Right ventricle myocardium superior (tissue), 1 donor: ENCODE results near the gene LRIT2. TPM values are rescaled to one million over a fixed set of nuclear protein-coding genes. Genes with fewer than 3 reads are reported as not detected.

Experiments
- ATAC-seq: fragments of 200-7000 bp; cut with Tn5 transposase; one replicate; pipeline ENCODE4 v1.9.1; 2020; ENCODE audit warnings: mild to moderate bottlenecking; ENCODE audit not compliant: poor library complexity
- DNase-seq: peaks from one replicate; pipeline ENCODE4 v3.0.0-alpha.2; 2020
- intact Hi-C: fragments of 100-400 bp; cut with DNase I; formaldehyde crosslinking; loops from one replicate; pipeline ENCODE4 v1.11.2; 2022
- long read RNA-seq: library from polyadenylated mRNA; unstranded; transcript quantifications from one replicate; pipeline ENCODE4 v2.0.0, GENCODE V29; 2021
- total RNA-seq: library from RNA; stranded (reverse); fragmentation: NEBNext Ultra II Directional; extraction: Animal tissue kit (Norgen Biotek cat#: 25700); gene quantifications from one replicate; pipeline ENCODE4 v1.2.1, GENCODE V29; 2021
- donor health status: DM: no; HTN: yes; CAD: no; lungs with severe emphysema.

The LRIT2 gene, protein sequence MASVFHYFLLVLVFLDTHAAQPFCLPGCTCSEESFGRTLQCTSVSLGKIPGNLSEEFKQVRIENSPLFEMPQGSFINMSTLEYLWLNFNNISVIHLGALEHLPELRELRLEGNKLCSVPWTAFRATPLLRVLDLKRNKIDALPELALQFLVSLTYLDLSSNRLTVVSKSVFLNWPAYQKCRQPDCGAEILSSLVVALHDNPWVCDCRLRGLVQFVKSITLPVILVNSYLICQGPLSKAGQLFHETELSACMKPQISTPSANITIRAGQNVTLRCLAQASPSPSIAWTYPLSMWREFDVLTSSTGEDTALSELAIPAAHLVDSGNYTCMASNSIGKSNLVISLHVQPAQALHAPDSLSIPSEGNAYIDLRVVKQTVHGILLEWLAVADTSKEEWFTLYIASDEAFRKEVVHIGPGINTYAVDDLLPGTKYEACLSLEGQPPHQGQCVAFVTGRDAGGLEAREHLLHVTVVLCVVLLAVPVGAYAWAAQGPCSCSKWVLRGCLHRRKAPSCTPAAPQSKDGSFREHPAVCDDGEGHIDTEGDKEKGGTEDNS
- not detected for total RNA-seq
- long read RNA-seq: 0 reads

DNA sequence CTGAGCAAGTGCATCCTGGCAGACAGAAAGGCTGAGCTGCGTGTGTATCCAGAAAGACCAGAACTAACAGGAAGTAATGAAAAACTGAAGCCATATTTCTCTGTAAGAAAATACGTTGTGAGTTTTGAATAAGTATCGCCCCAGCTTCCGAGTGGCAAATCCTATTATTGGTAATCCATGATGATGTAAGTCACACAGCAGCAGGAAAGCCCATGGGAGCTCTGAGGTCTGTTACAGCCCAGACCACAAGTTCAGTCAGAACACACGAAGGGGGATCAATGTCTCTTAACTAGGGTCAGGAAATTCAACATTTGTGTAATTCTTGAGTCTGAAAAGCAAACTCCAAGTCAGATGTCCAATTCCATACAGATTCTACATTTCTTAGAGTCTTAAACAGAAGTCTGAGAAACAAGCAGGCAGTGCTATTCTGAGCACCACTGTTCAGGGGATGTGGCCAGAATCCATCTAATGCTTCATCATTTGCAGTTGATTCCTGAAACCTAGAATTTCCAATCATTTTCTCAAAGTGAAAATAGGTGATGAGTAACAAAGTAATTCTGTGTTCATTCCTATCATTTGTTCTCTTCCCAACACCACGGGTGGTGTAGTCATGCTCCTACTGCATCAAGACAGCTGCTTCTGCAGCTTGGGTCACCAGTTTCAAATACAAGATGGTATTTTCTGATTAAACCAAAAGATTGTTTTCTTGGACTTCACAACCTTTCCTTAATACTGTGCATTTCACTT, at the start of gene LRIT2:
LRIT2 (minus strand) TSS at position 118 of the 747 bp plus-strand sequence; CDS start at position 94, 24 bp downstream.
- intact Hi-C loops: no loop called here
- DNase-seq (no peak), ATAC-seq (no peak)

DNA sequence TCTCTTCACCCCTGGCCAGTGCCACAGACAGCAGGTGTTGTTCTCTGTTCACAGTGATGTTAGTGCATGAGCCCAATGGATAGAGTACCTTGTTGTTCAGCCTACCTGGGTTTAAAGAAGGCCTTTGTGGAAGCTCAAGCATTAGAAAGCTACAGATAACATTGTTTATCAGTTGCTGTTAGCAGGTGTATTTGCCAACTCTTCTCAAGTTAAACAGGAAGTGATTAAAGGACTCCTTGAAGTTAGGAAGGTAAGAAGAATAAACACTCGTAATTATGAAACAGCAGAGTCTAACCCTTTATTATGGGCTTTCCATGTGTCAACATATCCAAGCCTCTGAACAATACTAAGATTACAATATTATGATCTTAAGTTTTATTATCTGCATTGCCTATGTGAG, 45.4 kb upstream of the LRIT2 start:
- no peak for ATAC-seq

DNA sequence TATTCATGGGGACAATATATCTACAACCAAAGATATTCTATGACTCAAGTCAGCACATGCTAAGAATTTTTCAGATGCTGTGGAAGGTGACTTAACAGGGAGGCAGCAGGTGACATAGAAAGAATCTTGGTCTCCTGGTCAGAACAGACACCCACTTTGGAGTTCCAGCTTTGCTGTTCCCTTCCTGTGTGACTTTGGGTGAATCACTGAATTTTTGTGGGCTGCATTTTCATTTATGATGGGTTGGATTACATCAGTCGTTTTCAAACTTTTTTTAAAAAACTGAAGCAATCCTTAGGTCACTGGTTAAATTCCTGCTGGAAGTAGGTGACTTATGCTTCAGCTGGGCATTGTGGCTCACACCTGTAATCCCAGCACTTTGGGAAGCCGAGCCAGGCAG, 44.4 kb upstream of the LRIT2 start:
- intact Hi-C loops: loop anchor here (10.0 kb wide), 1 partner anchor 105 kb away; no protein-coding TSS in a partner anchor
- ATAC-seq (no peak), DNase-seq (no peak)

More for the DNA sequence above, 45.4 kb upstream of the LRIT2 start:
- no peak for DNase-seq
- intact Hi-C loops: no loop called here

DNA sequence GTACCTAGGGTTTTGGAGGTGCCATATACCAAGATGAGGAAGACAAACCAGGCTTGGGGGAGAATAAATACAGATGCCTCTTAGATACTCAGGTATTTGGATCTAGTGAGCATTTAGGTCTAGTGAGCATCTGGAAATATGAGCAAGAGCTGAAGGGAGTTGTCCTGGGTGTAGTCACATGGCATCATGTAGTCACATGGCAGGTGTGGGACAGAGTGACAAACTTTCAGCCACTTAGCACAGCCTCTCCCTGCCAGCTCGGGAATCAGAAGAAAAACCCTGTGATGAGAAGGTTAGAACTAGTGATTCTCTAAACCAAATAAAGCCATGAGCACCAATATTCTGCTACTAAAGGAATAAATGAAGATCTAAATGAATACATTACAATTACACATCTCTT, 43.8 kb upstream of the LRIT2 start:
- ATAC-seq: no peak
- intact Hi-C loops: loop anchor here (10.0 kb wide), 1 partner anchor 106 kb away; no protein-coding TSS in a partner anchor
- DNase-seq: no peak

DNA sequence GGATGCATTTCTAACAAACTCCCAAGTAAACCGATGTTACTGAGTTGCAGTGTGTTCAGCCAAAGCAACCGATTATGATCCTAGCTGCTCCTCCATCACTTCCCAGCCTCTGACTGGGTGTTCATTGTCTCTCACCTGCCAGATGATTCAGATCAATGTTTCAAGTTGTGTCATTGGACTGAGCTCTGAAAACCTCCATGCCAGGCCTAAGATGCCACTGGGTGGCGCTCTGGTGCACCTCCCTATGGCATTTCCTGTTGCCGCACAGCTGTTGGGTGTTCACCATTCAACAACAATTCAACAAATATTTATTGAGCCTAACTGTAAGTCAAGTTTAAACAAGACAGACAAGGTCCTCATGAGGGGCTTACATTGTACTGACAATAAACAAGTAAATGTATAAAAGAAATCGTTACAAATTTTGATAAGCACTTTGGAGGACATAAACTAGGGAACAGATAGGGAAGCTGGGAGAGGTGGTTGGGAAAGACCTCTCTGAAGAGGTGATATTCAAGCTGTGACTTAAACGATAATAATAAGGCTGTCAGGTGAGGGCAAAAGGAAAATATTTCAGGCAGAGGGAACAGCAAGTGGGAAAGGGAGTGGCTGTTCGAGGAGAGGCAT, 42.3 kb upstream of the LRIT2 start:
- intact Hi-C loops: loop anchor here (10.0 kb wide), 1 partner anchor 107 kb away; no protein-coding TSS in a partner anchor
- DNase-seq (peak; percentile 53), ATAC-seq (no peak)

DNA sequence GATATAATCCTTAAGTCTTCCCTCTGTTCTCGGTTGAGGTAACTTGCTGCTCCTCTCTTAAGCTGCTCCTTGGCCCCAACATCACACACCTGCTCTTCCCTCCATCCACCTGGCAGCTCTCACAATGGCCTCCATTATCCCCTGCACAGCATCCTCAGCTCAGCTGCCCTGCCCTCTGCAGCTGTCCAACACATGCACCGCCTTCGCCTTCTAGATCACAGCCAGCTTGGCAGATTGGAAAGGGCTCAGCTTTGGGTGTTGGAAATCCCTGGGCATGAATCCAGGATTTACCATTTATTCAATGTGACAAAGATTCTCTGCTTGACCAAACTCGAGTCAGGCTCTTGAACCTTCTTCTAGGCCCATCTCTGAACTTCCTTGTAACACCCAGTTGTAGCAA, 40.1 kb upstream of the LRIT2 start:
- ATAC-seq: no peak
- no peak for DNase-seq
- intact Hi-C loops: loop anchor here (10.0 kb wide), 1 partner anchor 109 kb away; no protein-coding TSS in a partner anchor

DNA sequence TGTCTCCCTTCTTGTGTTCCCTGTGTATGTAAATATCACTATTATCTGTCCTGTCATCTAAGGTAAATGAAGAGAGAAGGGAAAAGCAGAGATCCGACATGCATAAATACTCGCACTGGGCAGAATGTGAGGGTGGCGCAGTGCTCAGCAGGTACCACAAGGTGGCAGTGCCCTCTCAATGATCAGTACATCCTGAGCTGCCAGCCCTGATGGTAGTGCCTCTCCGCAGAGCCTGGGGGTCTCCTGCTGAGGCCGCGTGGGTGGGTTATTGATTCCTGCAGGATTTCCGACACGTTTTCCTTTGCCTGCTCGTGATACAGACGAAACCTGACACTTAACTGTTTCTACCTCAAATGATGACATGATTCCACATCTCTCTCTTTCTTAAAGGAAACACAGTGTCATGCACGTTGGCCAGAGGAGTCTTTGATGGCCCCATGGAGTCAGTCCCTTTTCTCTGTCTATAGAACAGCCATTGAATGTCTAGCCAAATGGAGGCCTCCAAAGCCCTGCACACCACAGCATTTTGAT, 39.3 kb upstream of the LRIT2 start:
- peak; percentile 96 for ATAC-seq
- peak; percentile 81 for DNase-seq
- intact Hi-C loops: loop anchor here (5.0 to 10.0 kb wide), 2 partner anchors 110 to 273 kb away; no protein-coding TSS in a partner anchor

DNA sequence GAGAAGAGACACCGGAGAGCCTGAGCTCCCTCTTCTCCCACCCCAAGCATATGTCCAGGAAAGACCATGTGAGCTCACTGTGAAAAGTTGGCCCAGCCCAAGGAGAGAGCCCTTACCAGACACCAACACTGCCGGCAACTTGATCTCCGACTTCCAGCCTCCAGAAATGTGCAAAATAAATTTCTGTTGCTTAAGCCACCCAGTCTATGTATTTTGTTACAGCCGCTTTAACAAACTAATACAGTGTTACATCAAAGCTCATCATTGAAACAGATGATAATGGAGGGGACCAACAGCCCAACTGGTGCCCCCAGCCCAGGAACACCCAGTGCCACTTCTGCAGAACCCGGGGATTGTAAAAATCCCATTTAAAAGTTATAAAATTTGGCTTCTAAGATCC, 38.4 kb upstream of the LRIT2 start:
- intact Hi-C loops: loop anchor here (5.0 to 10.0 kb wide), 2 partner anchors 111 to 274 kb away; no protein-coding TSS in a partner anchor
- DNase-seq: no peak
- no peak for ATAC-seq

DNA sequence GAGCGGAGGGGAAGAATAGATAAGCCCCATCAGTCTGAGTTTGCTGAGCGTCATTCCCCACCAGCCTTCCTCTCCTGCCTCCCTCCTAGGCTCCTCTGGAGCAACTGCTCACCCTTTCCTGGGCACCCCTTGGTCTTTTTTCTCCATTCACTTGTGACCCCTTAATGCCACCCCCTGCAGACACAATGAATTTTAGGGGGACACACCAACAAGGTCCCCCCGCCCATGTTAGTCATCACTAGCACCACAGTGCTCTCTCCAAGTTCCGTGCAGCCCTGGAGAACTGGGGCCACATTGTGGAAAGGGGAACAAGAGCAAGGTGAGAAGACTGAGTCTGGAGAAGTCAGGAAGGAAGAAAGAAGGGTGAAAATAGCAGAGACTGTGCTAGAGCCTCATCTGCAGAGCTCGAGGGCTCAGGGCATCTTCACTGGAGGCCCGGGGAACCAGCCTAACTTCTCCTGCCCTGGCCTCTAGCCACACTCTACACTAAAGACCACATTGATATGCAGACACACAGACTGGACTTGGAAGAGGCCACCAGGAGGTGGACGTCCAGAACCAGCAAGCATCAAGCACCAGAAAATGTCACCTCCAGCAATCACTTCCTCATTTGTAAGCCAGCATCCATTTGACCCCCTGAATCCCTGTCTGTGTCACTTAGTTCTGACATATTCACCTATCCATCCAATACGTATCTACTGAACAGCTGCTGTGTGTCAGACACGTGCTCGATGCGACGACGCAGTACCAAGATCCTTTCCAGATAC, 37.0 kb upstream of the LRIT2 start:
- DNase-seq: no peak
- no peak for ATAC-seq
- intact Hi-C loops: loop anchor here (5.0 to 10.0 kb wide), 2 partner anchors 112 to 275 kb away; no protein-coding TSS in a partner anchor

DNA sequence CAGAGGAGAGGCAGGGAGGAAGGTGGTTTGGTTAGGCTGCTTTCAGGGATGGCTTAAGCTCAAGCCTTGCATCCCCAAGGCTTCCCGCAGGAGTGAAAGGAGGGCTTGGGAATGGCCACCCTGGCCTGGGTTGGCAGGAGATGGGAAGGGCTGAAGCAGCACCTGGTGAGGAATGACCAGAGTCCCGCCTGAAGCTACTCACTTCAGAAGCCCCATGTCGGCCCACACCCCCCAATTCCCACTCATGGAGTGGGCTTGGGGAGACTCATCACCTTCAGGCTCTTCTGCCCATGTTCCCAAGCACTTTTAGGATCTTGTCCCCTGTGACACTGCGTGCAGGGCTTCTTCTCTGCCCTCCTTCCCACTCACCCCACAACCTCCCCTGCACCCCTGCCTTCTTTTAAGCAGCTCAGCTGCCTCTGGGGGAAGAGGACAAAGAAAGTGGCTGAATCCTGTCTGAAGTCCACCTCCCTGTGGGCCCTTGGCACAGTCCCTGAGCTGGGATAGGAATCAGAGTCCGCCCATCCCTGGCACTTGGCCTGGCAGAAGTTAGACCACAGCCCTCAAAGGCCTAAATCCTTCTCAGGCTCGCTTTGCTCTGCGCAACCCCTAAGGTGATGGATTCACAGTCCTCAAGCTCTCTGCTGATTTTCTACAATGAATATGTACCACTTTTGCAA, 36.0 kb upstream of the LRIT2 start:
- DNase-seq (no peak), ATAC-seq (no peak)
- intact Hi-C loops: loop anchor here (5.0 to 10.0 kb wide), 2 partner anchors 113 to 276 kb away; no protein-coding TSS in a partner anchor

DNA sequence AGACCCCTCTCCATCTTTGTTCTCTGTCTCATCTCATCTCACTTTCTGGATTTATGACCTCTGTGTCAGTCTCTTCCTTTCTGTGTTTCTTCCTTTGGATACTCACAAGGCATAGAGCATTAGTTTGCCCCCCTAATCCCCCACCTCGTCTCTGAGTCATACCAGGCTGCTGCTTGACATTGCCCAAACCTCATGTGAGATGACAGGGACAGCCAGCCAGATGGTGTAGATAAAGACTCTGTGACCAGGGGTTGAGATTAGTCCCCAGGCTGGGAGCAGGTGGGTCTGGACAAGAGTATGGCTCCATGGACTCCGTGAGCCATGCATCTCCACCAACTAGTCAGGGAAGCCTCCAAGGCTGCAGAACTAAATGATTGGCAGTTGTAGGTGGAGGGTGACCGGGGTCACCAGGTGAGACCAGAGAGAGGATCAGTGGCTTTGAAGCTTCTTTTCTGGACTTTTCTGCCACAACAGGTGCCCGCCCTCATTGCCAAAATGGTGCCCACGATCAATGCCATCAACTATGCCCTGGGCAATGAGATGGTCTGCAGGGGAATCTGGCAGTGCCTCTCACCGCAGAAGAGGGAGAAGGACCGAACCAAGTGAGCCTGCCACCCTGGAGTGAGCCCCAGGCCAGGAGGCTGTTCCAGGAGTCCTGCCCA, 32.8 kb upstream of the LRIT2 start:
- DNase-seq (no peak), ATAC-seq (no peak)
- intact Hi-C loops: no loop called here

DNA sequence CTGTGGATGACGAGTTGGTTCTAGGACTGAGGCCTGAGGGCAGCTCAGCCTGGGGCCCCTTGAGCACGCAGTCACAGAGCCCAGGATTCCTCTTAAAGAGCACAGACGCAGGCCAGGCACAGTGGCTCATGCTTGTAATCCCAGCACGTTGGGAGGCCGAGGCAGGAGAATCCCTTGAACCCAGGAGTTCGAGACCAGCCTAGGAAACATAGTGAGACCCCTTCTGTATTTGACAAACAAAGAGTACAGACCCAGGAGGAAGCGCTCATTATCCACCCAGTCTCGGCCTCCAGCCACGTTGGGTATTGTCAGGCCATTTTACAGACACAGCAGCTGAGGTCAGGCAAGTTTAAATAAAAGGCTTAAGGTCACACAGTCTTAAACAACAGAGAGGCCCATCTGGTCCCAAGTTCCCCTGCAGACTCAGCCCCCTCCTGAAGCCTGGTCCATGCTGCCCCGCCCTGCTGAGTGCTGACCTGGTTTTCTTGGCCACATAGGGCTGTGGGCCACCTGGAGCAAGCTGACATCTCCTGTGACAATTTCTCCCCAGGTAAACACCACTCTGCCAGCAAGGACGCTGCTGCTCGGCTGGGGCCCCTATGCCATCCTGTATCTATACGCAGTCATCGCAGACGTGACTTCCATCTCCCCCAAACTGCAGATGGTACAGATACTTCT, 32.1 kb upstream of the LRIT2 start:
- peak; percentile 12 for ATAC-seq
- intact Hi-C loops: no loop called here
- DNase-seq: no peak

DNA sequence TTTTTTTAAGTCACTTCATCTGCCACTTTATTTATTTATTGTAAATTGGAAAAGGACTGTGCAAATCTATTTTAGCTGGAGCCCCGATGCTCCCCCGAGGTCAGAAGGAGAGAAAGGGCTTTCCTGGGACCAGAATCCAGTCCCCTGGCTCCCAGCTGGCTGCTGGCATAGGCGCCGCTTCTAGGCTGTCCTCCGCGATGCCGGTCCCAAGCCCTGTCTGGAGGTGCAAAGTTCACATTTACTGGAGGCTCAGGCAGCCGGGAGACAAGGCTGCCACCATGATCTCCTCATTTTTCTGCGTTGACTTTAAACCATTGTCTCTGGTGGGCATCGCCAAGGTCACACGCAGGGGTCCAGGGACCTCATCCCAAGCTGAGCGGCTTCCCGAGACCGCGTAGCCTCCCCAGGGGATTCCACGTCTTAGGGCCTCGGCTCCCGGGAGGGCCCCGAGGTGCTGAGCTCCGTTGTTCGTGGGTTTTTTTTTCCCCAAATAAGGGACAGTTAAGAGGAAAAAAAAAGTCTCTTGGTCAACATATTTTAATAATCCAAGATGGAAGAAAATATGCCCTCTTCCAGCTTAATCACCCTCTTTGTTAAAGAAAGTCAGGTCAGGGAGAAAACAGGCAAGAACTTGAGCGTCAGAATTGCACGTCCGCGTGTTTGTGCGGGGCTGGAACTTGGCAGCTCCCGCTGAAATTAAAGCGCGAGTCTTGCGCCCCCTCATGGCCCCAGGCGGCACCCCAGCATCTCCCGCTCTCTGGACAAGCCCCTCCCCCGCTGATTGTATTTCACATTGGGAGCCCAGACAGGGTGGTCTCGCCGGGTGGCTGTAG, 31.4 kb upstream of the LRIT2 start:
- intact Hi-C loops: no loop called here
- peak; percentile 80 for DNase-seq
- peak; percentile 81 for ATAC-seq

DNA sequence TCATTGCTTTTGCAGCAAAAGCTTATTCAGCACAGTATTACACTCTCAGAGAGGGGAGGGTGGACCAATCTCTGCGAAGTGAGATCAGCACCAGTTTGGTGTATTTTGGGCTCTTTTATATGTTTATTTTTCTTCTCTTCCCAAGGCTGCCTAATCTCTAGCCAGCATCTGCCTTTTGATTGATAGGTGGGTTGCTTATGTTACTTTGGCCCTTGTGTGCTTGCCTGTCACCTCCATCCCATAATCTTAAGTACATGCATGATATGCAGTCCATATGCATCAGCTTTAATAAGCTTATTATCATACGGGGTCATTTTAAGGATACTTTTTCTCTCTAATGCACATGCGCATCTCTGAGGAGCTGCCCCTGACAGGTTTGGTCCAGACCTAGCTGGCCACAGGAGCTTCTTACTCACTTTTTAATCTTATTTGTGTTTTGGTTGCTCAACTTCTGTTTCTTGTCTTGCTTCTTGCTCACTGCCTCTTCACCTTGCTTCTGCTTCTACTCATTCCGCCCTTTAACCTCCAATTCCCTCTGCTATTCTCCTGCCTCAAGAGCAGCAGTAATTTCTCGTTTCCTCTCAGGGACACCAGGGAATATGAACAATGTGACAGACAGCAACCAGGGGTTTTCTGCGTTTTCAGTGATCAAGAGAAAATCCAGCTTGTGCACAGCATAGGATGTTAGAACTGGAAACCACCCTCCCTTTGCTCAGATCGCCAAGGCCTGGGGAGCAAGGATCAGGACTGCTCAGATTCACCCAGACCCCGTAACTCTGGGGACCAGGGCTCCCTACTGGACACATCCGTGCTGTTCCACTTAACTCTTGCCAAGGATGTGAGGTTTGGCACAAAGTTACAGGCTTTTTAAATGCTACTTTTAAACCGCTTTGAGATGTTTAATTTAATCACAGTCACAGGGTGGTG, 29.5 kb upstream of the LRIT2 start:
- ATAC-seq (no peak), DNase-seq (no peak)
- intact Hi-C loops: no loop called here
